AG20443 (cell line): Measurements from ENCODE around the gene FRMPD1.
A peak's percentile ranks its signal among the peaks of the same experiment; 100 is the strongest.

Source experiments
- DNase-seq: peaks from one replicate; pipeline ENCODE4 v3.0.0; 2012; ENCODE audit warnings: low spot score, mixed read lengths

The FRMPD1 gene

GRCh38 chr9:37635808-37636207 is 14.9 kb upstream of the FRMPD1 start:
- DNase-seq = no peak

- DNase-seq = no peak
These were observed 14.0 kb upstream of the FRMPD1 start for GRCh38 chr9:37636511-37637448.

GRCh38 chr9:37639109-37639762 is 11.5 kb upstream of the FRMPD1 start:
- DNase-seq = peak; percentile 59

- DNase-seq = no peak
These were observed 10.9 kb upstream of the FRMPD1 start for GRCh38 chr9:37639841-37640240.

- DNase-seq = no peak
These were observed 10.5 kb upstream of the FRMPD1 start for GRCh38 chr9:37640246-37640645.

- no peak for DNase-seq
These were observed 9.4 kb upstream of the FRMPD1 start for GRCh38 chr9:37641331-37641730.

- no peak for DNase-seq
These were observed 7.5 kb upstream of the FRMPD1 start for GRCh38 chr9:37643214-37643613.

GRCh38 chr9:37645903-37646506 is 4.7 kb upstream of the FRMPD1 start:
- DNase-seq = no peak

GRCh38 chr9:37650299-37650872 is 368 bp upstream of the FRMPD1 start:
- no peak for DNase-seq

- no peak for DNase-seq
These were observed 1.5 kb downstream of the FRMPD1 start for GRCh38 chr9:37652261-37652660.

GRCh38 chr9:37653385-37653784 is 2.6 kb downstream of the FRMPD1 start:
- no peak for DNase-seq

GRCh38 chr9:37656936-37657335 is 6.2 kb downstream of the FRMPD1 start:
- no peak for DNase-seq

- no peak for DNase-seq
These were observed 9.9 kb downstream of the FRMPD1 start for GRCh38 chr9:37660691-37661090.

- DNase-seq = no peak
These were observed 13.2 kb downstream of the FRMPD1 start for GRCh38 chr9:37663926-37664325.

- no peak for DNase-seq
These were observed 17.0 kb downstream of the FRMPD1 start for GRCh38 chr9:37667706-37668105.

- DNase-seq = peak; percentile 30
These were observed 17.4 kb downstream of the FRMPD1 start for GRCh38 chr9:37668116-37668601.

- no peak for DNase-seq
These were observed 18.5 kb downstream of the FRMPD1 start for GRCh38 chr9:37669232-37669631.

- no peak for DNase-seq
These were observed 24.9 kb downstream of the FRMPD1 start for GRCh38 chr9:37675661-37676060.

- DNase-seq = peak; percentile 24
These were observed 25.7 kb downstream of the FRMPD1 start for GRCh38 chr9:37676411-37676830.

GRCh38 chr9:37677435-37677834 is 26.7 kb downstream of the FRMPD1 start:
- DNase-seq = no peak

GRCh38 chr9:37678789-37679273 is 28.1 kb downstream of the FRMPD1 start:
- no peak for DNase-seq
